Measurements from ENCODE around the gene RPL21. TPM values are rescaled to one million over a fixed set of nuclear protein-coding genes. Genes with fewer than 3 reads are reported as not detected.
A peak's percentile ranks its signal among the peaks of the same experiment; 100 is the strongest.

RPL21 gene
- polyA plus RNA-seq, 1 donor from 2014 or later = 7,235 TPM

- Mint-ChIP-seq H3K36me3 (no peaks in the 10 kb centered on the region), H3K9me3 (peaks cover 0 to 10% (median 8%) of the 10 kb centered on the region in 3 donors), H3K4me1 (peaks cover 0 to 2% (median 0%) of the 10 kb centered on the region in 3 donors), H3K27ac (no peak overlapping the region), H3K4me3 (no peak overlapping the region), H3K27me3 (peaks cover 12% of the 10 kb centered on the region)
Observed at GRCh38 chr13:27233964-27234363, 17.4 kb upstream of the RPL21 start.

DNA sequence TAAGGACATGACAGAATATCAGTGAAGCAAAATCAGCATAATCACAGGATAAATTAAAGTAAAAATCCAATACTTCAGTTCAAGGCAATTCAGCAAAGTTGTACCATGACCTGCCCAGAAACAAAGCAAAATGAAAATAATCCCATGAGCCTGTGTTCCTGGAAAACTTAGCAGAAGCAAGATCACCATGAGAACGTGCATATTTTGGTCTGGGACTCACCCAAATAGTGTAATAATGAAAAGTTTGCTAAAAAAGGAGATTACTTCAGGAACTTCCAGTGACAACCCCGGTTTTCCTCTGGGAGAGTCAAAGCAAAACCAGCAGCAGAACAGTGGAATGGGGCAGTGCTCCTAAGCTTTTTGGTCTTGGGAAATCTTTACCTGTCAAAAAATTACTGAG, 14.9 kb upstream of the RPL21 start:
- Mint-ChIP-seq H3K4me3 (peak overlapping the region in 1 of 4 donors; percentile 2), H3K27ac (no peak overlapping the region), H3K4me1 (no peaks in the 10 kb centered on the region), H3K27me3 (no peaks in the 10 kb centered on the region), H3K36me3 (no peaks in the 10 kb centered on the region), H3K9me3 (peaks cover 0 to 5% (median 4%) of the 10 kb centered on the region in 3 donors)

DNA sequence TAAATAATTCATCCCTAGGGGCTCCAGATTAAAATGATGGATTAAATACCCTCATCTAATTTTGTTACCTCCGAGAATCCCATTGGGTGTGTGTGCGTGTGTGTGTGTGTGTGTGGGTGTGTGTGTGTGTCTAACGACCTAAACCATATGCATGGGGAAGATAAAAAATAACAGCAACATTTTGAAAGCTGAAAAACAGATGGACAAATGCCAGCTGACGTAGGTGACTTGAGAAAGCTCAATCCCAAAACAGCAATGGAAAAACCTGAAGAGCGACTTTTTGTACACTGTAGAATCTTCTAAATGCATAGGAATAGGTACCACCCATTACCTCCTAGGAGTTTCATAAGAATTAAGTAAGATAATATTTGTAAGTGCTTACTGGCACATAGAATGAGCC, 8.7 kb upstream of the RPL21 start:
- H3K27me3 Mint-ChIP-seq = no peaks in the 10 kb centered on the region

DNA sequence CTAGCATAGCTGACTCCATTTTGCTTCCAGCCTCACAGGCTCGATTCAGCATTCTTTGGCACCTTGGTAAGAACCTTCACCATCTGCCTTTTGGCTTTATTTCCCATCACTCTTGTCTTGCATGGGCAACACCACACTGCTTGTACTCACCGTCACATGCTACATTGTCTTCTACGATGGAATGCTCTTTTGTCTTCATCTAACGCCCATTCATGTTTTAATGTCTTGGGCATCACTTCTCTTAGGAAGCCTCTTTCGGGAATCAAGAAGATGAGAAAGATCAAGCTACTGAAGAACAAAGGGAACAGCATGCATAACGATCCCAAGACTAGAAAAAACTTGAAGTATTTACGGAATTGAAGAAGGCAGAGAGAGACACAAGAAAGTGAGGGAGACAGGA, 5.7 kb upstream of the RPL21 start:
- H3K27me3 Mint-ChIP-seq = no peaks in the 10 kb centered on the region
- no peaks in the 10 kb centered on the region for H3K36me3 Mint-ChIP-seq
- no peaks in the 10 kb centered on the region for H3K9me3 Mint-ChIP-seq
- peak overlapping the region in 1 of 4 donors; percentile 67 for H3K4me3 Mint-ChIP-seq
- peaks cover under 1 to 14% (median 11%) of the 10 kb centered on the region in 3 donors for H3K4me1 Mint-ChIP-seq
- peak overlapping the region in 1 of 3 donors; percentile 37 for H3K27ac Mint-ChIP-seq

More for the DNA sequence above, 8.7 kb upstream of the RPL21 start:
- H3K9me3 Mint-ChIP-seq = no peaks in the 10 kb centered on the region
- H3K4me3 Mint-ChIP-seq = no peak overlapping the region
- peaks cover 0 to 9% (median under 1%) of the 10 kb centered on the region in 3 donors for H3K4me1 Mint-ChIP-seq
- no peaks in the 10 kb centered on the region for H3K36me3 Mint-ChIP-seq
- peak overlapping the region in 1 of 3 donors; percentile 31 for H3K27ac Mint-ChIP-seq

DNA sequence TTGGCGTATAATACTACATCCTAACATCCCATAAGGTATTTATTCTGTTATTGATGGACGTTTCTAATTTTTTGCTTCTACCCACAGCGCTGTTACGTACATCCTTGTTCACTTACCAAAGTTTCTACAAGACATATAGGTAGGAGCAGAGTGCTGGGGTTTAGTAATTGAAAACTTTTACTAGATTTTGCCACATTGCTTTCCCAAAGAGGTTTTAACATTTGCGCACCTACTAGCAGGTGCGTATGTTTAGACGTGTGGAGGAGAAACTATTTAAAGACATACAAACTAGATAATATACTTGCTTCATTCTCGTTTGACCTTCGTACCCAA, 559 bp upstream of the RPL21 start:
- no peaks in the 10 kb centered on the region for H3K27me3 Mint-ChIP-seq
- peaks cover 23 to 46% (median 36%) of the 10 kb centered on the region in 3 donors for H3K4me1 Mint-ChIP-seq
- H3K36me3 Mint-ChIP-seq = peaks cover 4% of the 10 kb centered on the region
- no peaks in the 10 kb centered on the region for H3K9me3 Mint-ChIP-seq
- peak overlapping the region; percentile 96 to 99 (median 98) for H3K4me3 Mint-ChIP-seq
- peak overlapping the region; percentile 100 for H3K27ac Mint-ChIP-seq

DNA sequence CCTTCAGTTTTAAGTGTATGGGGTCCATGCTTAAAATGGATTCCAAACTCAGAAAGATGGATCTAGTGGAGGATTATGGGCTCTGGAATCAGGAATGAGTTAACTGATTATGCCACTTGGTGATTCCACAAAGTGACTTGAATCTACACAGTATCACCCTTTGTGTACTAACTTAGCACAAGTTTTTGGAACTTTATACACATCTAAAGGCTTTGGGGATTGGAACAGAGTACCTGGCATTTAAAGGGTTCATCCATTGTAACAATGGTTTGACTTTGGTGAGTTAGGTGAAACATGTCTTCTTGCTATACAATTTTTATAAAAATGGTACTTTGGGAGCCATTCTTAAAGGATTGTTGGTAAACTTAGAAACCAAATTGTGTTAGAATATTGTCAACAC, 1.1 kb downstream of the RPL21 start:
- Mint-ChIP-seq H3K27me3 (no peaks in the 10 kb centered on the region), H3K4me1 (peaks cover 23 to 43% (median 36%) of the 10 kb centered on the region in 3 donors), H3K4me3 (peak overlapping the region; percentile 96 to 99 (median 98)), H3K27ac (peak overlapping the region; percentile 100), H3K36me3 (peaks cover 4% of the 10 kb centered on the region), H3K9me3 (no peaks in the 10 kb centered on the region)

GRCh38 chr13:27257233-27257568, 5.8 kb downstream of the RPL21 start:
- peaks cover 39 to 52% (median 46%) of the 10 kb centered on the region in 3 donors for H3K4me1 Mint-ChIP-seq

DNA sequence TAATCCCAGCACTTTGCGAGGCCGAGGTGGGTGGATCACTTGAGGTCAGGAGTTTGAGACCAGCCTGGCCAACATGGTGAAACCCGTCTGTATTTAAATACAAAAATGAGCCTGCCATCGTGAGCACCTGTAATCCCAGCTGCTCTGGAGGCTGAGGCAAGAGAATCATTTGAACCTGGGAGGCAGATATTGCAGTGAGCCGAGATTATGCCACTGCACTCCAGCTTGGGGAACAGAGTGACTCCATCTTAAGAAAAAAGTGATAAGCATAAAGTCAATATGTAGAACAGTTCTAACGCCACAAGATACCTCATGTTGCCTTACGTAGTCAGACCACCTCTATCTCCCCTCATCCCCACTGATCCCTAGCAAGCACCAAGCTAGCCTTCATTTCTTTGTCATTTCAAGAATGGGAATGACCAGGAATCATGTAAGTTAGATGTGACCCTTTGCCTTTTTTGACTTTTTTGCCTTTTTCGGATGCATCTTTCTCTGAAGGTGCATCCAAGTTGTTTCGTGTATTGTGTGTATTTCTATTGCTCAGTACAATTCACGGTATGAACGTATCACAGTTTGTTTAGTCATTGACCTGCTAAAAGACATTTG, 6.4 kb downstream of the RPL21 start:
- peak overlapping the region; percentile 66 to 83 (median 71) for H3K27ac Mint-ChIP-seq
- peaks cover 4% of the 10 kb centered on the region for H3K36me3 Mint-ChIP-seq
- no peaks in the 10 kb centered on the region for H3K27me3 Mint-ChIP-seq
- H3K4me3 Mint-ChIP-seq = peak overlapping the region in 2 of 4 donors; percentile 18 to 70
- H3K9me3 Mint-ChIP-seq = no peaks in the 10 kb centered on the region
- peaks cover 33 to 53% (median 46%) of the 10 kb centered on the region in 3 donors for H3K4me1 Mint-ChIP-seq

More at GRCh38 chr13:27257233-27257568, 5.8 kb downstream of the RPL21 start:
- Mint-ChIP-seq H3K9me3 (no peaks in the 10 kb centered on the region), H3K4me3 (peak overlapping the region in 1 of 4 donors; percentile 18), H3K36me3 (peaks cover 4% of the 10 kb centered on the region), H3K27ac (peak overlapping the region; percentile 40 to 78 (median 66)), H3K27me3 (no peaks in the 10 kb centered on the region)

GRCh38 chr13:27258637-27259386, 7.5 kb downstream of the RPL21 start:
- Mint-ChIP-seq H3K27me3 (no peaks in the 10 kb centered on the region), H3K36me3 (peaks cover under 1% of the 10 kb centered on the region), H3K4me3 (no peak overlapping the region), H3K4me1 (peaks cover 23 to 44% (median 37%) of the 10 kb centered on the region in 3 donors), H3K9me3 (no peaks in the 10 kb centered on the region), H3K27ac (peak overlapping the region; percentile 65 to 91 (median 66))

GRCh38 chr13:27259831-27260230, 8.5 kb downstream of the RPL21 start:
- H3K27me3 Mint-ChIP-seq = no peaks in the 10 kb centered on the region

GRCh38 chr13:27261396-27261795, 10.0 kb downstream of the RPL21 start:
- no peaks in the 10 kb centered on the region for H3K36me3 Mint-ChIP-seq
- no peaks in the 10 kb centered on the region for H3K9me3 Mint-ChIP-seq
- H3K4me1 Mint-ChIP-seq = peaks cover 26 to 38% (median 34%) of the 10 kb centered on the region in 3 donors
- peak overlapping the region in 2 of 3 donors; percentile 2 to 5 for H3K27ac Mint-ChIP-seq
- no peaks in the 10 kb centered on the region for H3K27me3 Mint-ChIP-seq
- no peak overlapping the region for H3K4me3 Mint-ChIP-seq

More at GRCh38 chr13:27259831-27260230, 8.5 kb downstream of the RPL21 start:
- H3K4me1 Mint-ChIP-seq = peaks cover 26 to 39% (median 34%) of the 10 kb centered on the region in 3 donors
- H3K36me3 Mint-ChIP-seq = no peaks in the 10 kb centered on the region
- H3K27ac Mint-ChIP-seq = peak overlapping the region; percentile 65 to 91 (median 72)
- H3K9me3 Mint-ChIP-seq = no peaks in the 10 kb centered on the region
- H3K4me3 Mint-ChIP-seq = peak overlapping the region in 3 of 4 donors; percentile 11 to 71 (median 14)

- no peak overlapping the region for H3K27ac Mint-ChIP-seq
Observed at GRCh38 chr13:27263438-27263837, 12.1 kb downstream of the RPL21 start.

DNA sequence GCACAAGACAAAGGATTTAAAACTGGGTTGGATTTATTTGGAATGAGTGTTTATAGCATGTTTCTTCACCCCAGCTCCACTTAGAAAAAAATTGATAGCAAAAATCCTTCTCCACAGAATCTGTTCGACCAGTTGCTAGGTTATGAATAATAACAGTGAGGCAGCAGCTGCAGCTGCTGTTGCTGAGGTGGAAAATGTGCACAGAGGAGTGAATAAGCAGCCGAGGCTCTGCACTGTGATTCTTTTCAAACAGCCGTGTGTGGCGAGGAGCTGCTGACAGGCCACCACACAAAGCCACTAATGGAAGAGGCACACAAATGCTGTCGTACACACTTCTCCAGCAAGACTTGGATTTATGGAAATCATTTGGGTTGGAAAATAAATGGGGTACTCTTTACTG, 12.8 kb downstream of the RPL21 start:
- Mint-ChIP-seq H3K4me1 (peaks cover 26 to 43% (median 31%) of the 10 kb centered on the region in 3 donors), H3K4me3 (no peak overlapping the region), H3K27ac (no peak overlapping the region), H3K9me3 (no peaks in the 10 kb centered on the region), H3K27me3 (no peaks in the 10 kb centered on the region), H3K36me3 (no peaks in the 10 kb centered on the region)

More at GRCh38 chr13:27263438-27263837, 12.1 kb downstream of the RPL21 start:
- Mint-ChIP-seq H3K4me3 (no peak overlapping the region), H3K27me3 (no peaks in the 10 kb centered on the region), H3K4me1 (peaks cover 26 to 49% (median 31%) of the 10 kb centered on the region in 3 donors), H3K36me3 (no peaks in the 10 kb centered on the region), H3K9me3 (no peaks in the 10 kb centered on the region)

- Mint-ChIP-seq H3K27ac (peak overlapping the region in 1 of 3 donors; percentile 50), H3K9me3 (no peaks in the 10 kb centered on the region), H3K27me3 (no peaks in the 10 kb centered on the region), H3K4me1 (peaks cover 26 to 39% (median 28%) of the 10 kb centered on the region in 3 donors), H3K36me3 (no peaks in the 10 kb centered on the region), H3K4me3 (no peak overlapping the region)
Observed at GRCh38 chr13:27264648-27265047, 13.3 kb downstream of the RPL21 start.

DNA sequence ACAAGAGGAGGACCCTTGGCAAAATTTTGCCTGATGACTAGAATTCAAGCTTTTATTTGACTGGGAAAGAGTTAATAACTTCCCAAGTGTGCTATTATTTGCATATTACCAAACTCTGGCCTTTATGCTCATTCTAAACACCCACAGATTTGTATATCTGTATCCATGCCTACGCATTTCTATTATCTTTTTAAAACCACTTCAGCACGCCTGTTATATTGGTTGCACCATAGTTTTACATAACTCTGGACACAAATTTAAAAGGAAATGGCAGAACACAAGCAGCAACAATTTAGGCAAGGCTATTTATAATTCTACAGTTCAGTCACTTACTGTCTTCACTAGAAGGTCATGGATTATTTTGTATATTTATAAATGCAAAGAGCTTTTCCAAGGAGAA, 15.6 kb downstream of the RPL21 start:
- H3K4me3 Mint-ChIP-seq = peak overlapping the region in 1 of 4 donors; percentile 51
- no peaks in the 10 kb centered on the region for H3K9me3 Mint-ChIP-seq
- H3K27ac Mint-ChIP-seq = peak overlapping the region in 1 of 3 donors; percentile 54
- H3K36me3 Mint-ChIP-seq = no peaks in the 10 kb centered on the region
- peaks cover 17 to 31% (median 17%) of the 10 kb centered on the region in 3 donors for H3K4me1 Mint-ChIP-seq
- H3K27me3 Mint-ChIP-seq = peaks cover 3% of the 10 kb centered on the region
